ENCODE data around the gene UST. TPM values are rescaled to one million over a fixed set of nuclear protein-coding genes. Genes with fewer than 3 reads are reported as not detected.

UST gene
- total RNA-seq, 1 experiment from 2014 or later: 32.1 TPM

GRCh38 chr6:148984531-148985056 lies 237.8 kb downstream of the UST start (continued):
- TF ChIP-seq NFYB (CRISPR knock-in tag; conservative IDR thresholded peaks at IDR 0.05; ENCODE audit: low read depth) (no peak), ZSCAN18 (CRISPR knock-in tag; IDR thresholded peaks at IDR 0.05) (no peak), ELF4 (CRISPR knock-in tag; IDR thresholded peaks at IDR 0.05; ENCODE audit: low read depth) (no peak), NR2C2 (CRISPR knock-in tag; IDR thresholded peaks at IDR 0.05) (no peak), ZNF138 (CRISPR knock-in tag; conservative IDR thresholded peaks at IDR 0.05) (no peak), FOXP1 (CRISPR knock-in tag; IDR thresholded peaks at IDR 0.05; ENCODE audit: borderline replicate concordance) (no peak), PRRX2 (CRISPR knock-in tag; IDR thresholded peaks at IDR 0.05) (no peak), ZNF317 (CRISPR knock-in tag; IDR thresholded peaks at IDR 0.05; ENCODE audit: borderline replicate concordance, low read depth) (no peak), ZNF281 (CRISPR knock-in tag; IDR thresholded peaks at IDR 0.05) (no peak)

GRCh38 chr6:148985499-148985898 lies 238.7 kb downstream of the UST start:
- no peak for ATAC-seq
- Mint-ChIP-seq H3K27me3 (ENCODE audit: low read depth) (no peaks in the 10 kb centered on the region), H3K36me3 (peaks cover 28% of the 10 kb centered on the region), H3K27ac (no peak overlapping the region), H3K9me3 (no peaks in the 10 kb centered on the region), H3K4me1 (peaks cover 61% of the 10 kb centered on the region), H3K4me3 (no peak overlapping the region)
- no peak for DNase-seq (ENCODE audit: low spot score)
- ChIA-PET CTCF (no interaction called here), POLR2A (no interaction called here)
- TF ChIP-seq HMGA2 (CRISPR knock-in tag; IDR thresholded peaks at IDR 0.05) (no peak), GTF2I (CRISPR knock-in tag; conservative IDR thresholded peaks at IDR 0.05) (no peak), ZNF423 (CRISPR knock-in tag; IDR thresholded peaks at IDR 0.05) (no peak), ZNF263 (CRISPR knock-in tag; IDR thresholded peaks at IDR 0.05; ENCODE audit: low read depth) (no peak), ZNF396 (CRISPR knock-in tag; IDR thresholded peaks at IDR 0.05; ENCODE audit: borderline replicate concordance) (no peak), JUN (CRISPR knock-in tag; IDR thresholded peaks at IDR 0.05) (no peak)

- Mint-ChIP-seq H3K27ac (no peak overlapping the region), H3K4me1 (peaks cover 57% of the 10 kb centered on the region), H3K9me3 (no peaks in the 10 kb centered on the region), H3K27me3 (ENCODE audit: low read depth) (no peaks in the 10 kb centered on the region), H3K36me3 (peaks cover 30% of the 10 kb centered on the region), H3K4me3 (no peak overlapping the region)
- ChIA-PET POLR2A (no interaction called here), CTCF (no interaction called here)
- no peak for TF ChIP-seq ATF2 (CRISPR knock-in tag; IDR thresholded peaks at IDR 0.05; ENCODE audit: borderline replicate concordance, low read depth)
- TF ChIP-seq AR (CRISPR knock-in tag; IDR thresholded peaks at IDR 0.05): no peak
- no peak for DNase-seq (ENCODE audit: low spot score)
- ATAC-seq: no peak
Measured at GRCh38 chr6:148986608-148987007, 239.8 kb downstream of the UST start.

All from WTC11 (cell line).